GM21576 (cell line): ENCODE measurements around the gene MGST2.

Experiments used
- ATAC-seq: cut with Tn5 transposase; IDR thresholded peaks from one replicate; pipeline ENCODE4 v1.9.1; 2021; ENCODE audit warnings: mild to moderate bottlenecking, moderate library complexity; ENCODE audit not compliant: unreplicated experiment

The MGST2 gene

GRCh38 chr4:139736274-139736660 is 70.6 kb downstream of the MGST2 start:
- ATAC-seq = no peak

GRCh38 chr4:139736661-139737060 is 71.0 kb downstream of the MGST2 start:
- no peak for ATAC-seq

DNA sequence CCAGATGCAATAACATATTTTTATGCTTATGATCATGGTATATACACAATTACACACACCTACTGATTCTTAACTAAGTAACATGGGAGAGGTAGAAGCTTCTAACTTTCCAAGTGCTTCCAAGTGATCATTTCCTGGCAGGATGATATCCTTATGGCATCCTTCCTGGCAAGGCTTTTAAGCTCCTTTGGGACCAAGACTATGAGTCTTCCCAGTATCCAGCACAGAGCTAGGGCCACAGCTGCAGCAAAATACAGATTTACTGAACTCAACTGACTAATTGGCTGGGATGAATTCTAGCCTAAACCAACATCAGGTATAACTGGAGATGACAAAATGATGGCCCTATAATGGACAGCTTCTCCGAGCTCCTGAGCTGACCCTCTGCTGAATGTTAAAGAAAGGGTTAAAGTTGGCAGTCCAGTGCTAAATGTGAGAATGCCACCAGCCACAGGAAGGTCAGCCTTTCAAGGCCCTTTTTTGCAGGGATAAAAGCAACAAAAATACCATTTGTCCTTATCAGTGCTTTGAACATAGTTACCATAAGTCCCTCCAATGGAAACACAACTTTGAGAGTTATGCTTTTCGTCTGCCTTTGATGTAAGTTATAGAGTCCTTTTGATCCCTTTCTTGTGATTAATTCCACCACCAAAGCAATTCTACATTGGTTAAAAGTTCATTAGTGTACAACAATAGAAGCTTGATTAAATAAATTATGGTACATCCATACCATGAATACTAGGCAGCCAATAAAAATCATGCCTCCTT is 73.4 kb downstream of the MGST2 start:
- no peak for ATAC-seq

DNA sequence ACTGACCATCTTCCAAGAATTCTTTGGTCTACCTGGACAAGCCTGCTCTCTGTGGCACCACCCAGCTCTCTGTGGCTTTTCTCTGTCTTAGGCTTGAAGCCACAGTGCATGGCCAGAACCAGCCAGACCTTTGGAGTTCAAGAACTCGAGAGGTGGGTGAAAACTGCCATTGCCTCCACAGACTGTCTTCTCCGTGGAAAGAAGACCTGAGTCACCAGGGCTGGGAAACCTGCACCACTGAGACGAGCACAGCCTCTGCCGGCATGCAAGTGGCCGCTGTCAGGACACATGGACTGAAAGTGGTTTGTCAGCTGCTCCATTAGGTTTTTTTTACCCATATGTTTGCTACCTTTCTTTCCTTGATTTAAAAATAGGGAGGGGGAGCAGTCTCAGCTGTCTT is 74.5 kb downstream of the MGST2 start:
- ATAC-seq = no peak

DNA sequence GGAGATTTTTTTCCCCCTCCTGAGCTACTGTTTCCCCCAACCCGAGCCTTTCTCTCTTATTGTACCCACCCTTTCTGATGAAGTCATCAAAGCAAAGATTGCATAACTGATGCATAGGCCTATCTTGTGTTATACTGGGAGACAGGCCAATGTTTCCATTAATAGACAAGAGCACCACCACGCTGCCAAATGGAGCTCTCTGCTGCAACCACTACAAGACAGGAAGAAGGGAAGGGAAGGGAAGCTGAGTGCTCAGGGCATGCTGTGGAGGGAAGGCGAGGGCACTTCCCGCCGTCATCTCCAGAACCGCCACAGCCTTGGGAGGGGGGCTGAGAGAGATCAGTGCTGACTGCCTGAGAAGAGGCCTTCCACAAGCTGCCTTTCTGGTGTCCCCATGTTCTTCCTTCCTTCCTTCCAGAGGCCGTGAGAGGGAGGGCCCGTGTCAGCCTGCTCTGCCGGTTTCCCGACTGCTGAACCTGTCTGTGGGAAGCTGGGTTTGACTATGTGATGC is 75.0 kb downstream of the MGST2 start:
- ATAC-seq = no peak

GRCh38 chr4:139743027-139743426 is 77.4 kb downstream of the MGST2 start:
- no peak for ATAC-seq

GRCh38 chr4:139744232-139744631 is 78.6 kb downstream of the MGST2 start:
- ATAC-seq = no peak

- no peak for ATAC-seq
Observed at GRCh38 chr4:139745111-139745639, 79.6 kb downstream of the MGST2 start.

- no peak for ATAC-seq
Observed at GRCh38 chr4:139746431-139747171, 81.0 kb downstream of the MGST2 start.

DNA sequence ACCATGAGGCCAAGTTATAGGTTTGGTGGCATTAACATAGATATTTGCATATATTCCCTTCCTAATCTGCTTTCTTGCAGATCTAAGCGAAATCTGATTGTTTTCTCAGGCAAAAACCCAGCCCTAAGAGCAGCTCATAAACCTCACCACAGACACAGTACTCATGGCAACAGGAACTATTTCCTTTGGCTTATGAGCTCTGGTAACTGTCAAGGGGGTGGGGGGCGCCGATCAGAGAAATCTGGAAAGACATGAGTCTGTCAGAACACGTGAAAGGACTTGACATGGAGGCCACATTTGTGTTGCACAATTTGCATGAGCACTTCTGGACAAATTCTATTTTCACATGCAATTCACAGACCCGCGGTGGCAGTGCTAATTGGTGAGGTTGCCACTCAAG is 83.7 kb downstream of the MGST2 start:
- no peak for ATAC-seq

DNA sequence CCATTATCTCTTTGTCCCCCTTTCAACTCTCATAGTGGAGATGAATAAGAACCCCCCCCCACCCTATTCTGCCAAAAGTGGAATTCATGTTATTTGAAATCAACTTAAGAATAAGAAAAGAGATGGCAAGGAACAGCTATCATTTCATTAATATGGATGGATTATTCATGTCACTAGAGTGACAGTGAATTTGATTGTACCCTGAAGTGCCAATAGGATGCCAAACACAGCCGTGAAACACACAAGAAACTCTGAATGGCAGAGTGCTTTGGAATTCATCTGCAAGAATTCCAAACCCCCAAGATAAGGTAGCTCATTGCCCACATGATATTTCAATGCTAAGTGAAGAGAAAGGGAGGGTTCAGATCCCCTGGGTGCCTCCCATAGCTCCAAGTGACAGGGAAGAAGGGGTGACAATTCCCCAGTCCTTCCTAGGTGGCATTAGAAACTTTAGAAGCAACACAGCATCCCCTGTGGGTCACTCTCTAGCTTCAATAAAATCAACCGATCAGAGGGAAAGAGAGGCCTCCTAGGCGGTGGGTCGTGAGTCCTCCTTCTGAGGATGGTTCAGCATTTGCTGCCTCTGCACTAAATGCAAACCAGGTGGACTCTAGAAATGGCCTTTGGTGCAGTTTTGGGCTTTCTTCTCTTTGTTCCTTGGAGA is 84.3 kb downstream of the MGST2 start:
- no peak for ATAC-seq

DNA sequence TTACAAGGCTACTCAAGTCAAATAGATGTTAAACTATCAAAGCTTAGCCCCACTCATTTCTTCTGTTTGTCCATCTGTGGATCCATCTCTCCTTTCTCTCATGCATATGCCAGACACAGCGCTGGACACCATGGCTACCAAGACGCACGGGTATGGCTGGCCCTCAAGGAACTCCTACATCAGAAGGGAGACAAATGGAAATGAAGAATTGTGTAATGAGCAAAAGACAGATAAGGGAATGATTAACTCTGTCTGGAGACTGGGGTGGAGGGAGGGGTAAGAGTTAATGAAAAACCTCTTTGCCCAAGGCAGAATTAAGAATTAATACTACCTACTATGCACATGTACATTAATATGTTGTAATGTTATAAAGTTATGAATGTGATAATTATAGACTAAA is 88.1 kb downstream of the MGST2 start:
- ATAC-seq = no peak
